ENCODE measurements around the gene NSG2. TPM values are rescaled to one million over a fixed set of nuclear protein-coding genes. Genes with fewer than 3 reads are reported as not detected.

Gene NSG2
- total and polyA plus RNA-seq, 2 of the 4 experiments (the other 2 are of a cell fraction) = not detected

DNA sequence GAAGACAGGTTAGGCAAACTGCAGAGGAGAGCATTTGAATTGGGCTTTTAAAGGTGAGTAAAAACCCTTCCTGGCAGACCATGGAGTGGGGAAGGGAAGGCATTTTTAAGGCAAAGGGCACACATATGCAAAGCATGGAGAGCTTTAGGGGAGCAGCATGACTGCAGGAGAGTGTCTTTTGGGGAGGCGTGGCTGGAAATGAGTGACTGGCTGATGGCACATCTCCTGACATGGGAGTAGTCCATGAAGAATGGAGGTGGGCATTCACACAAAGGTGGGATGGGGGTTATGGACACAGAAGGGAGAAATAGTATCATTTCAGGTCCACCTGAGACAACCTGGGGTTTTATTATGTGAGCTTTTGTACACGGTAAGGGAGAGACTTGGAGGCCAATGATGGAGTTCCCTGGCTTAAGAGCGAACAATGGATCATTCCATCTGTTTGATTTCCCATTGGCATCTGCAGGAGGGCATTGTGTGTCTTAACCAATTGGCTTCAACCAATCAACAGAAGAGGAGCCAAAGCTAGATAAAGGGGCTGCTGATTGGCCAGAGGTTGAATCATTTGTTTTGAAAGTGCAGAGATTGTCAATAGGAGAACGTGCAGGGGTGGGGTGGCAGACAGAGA is 2.1 kb downstream of the NSG2 start:
- POLR2A ChIA-PET (ENCODE audit: unreplicated experiment) = no interaction called here
- H3K4ac ChIP-seq (ENCODE audit: low read depth, low read length) = no peak overlapping the region

More for the DNA sequence above, 2.1 kb downstream of the NSG2 start:
- DNase-seq (no peak), ATAC-seq (ENCODE audit: low read depth) (no peak)
- no peak overlapping the region for H2BK20ac ChIP-seq (ENCODE audit: low read depth, low read length)
- H3K4me1 ChIP-seq (ENCODE audit: control insufficient read depth, insufficient read depth, low read length) = no peaks in the 10 kb centered on the region
- no peak overlapping the region for H3K4me3 ChIP-seq (ENCODE audit: insufficient read depth, low read depth, low read length)
- no peak overlapping the region for H3K56ac ChIP-seq (ENCODE audit: extremely low read depth, insufficient read depth, low read length)
- intact Hi-C loops (cut with micrococcal nuclease) = no loop called here
- no peak overlapping the region for H4K8ac ChIP-seq (ENCODE audit: low read depth in 2 of 2, low read length in 2 of 2)
- H3K36me3 ChIP-seq (ENCODE audit: control insufficient read depth, insufficient read depth, low read length) = no peaks in the 10 kb centered on the region
- no peaks in the 10 kb centered on the region for H4K20me1 ChIP-seq (ENCODE audit: insufficient read depth, low read length)
- 18% methylated on average over 3 of the region's 4 CpGs; no CpG with 5 or more reads in 1 of the 2 experiments for WGBS, 2 experiments (ENCODE audit: extremely low coverage in 2 of 2, insufficient read length in 1 of 2)
- no peak overlapping the region for H2BK120ac ChIP-seq (ENCODE audit: low read depth, low read length)
- no peaks in the 10 kb centered on the region for H3K9me3 ChIP-seq (ENCODE audit: control insufficient read depth, insufficient read depth, low read length)
- in situ Hi-C loops (cut with MboI; ENCODE audit: low sequenced_read_pairs) = no loop called here
- H2AK9ac ChIP-seq (replicated peaks; ENCODE audit: low read depth, low read length, poor library complexity) = no peak overlapping the region
- no peak overlapping the region for H3K18ac ChIP-seq (ENCODE audit: low read depth, low read length)
- H3K27me3 ChIP-seq (ENCODE audit: control insufficient read depth, insufficient read depth, low read length) = no peaks in the 10 kb centered on the region
- TF ChIP-seq BHLHE40 (IDR thresholded peaks at IDR 0.05; ENCODE audit: low read depth, low read length) = no peak
- H4K91ac ChIP-seq (ENCODE audit: insufficient read depth, low read depth, low read length) = no peak overlapping the region
- H3K4me2 ChIP-seq (ENCODE audit: low read depth, low read length) = no peak overlapping the region
- H4K5ac ChIP-seq (ENCODE audit: low read depth, low read length) = no peak overlapping the region
- H3K27ac ChIP-seq (ENCODE audit: insufficient read depth, low read length) = no peak overlapping the region
- no peak overlapping the region for H2BK5ac ChIP-seq (ENCODE audit: low read depth, low read length, poor library complexity, severe bottlenecking)
- no TSS peak for BruUV-seq (replicated peaks)
- no peak overlapping the region for H2AK5ac ChIP-seq (ENCODE audit: low read depth, low read length)
- dilution Hi-C loops (cut with HindIII; ENCODE audit: low sequenced_read_pairs, unreplicated experiment) = no loop called here
- no peak overlapping the region for H3K9ac ChIP-seq (ENCODE audit: low read depth, low read length)
- no peak overlapping the region for H3K14ac ChIP-seq (replicated peaks; ENCODE audit: low read depth, low read length)
- CTCF ChIA-PET = interaction anchor here (0.6 kb wide), 1 partner anchor 1417 kb away, joined by 3 read pairs; no protein-coding TSS in a partner anchor
- H3K79me1 ChIP-seq (ENCODE audit: low read depth in 1 of 2, low read length in 2 of 2) = no peaks in the 10 kb centered on the region
- no peak overlapping the region for H3K23ac ChIP-seq (ENCODE audit: low read depth, low read length)
- H3K9me1 ChIP-seq (ENCODE audit: insufficient read depth, low read length) = no peaks in the 10 kb centered on the region
- no peak overlapping the region for H2AFZ ChIP-seq (replicated peaks; ENCODE audit: low read length, poor library complexity)
- H2BK15ac ChIP-seq (ENCODE audit: low read depth, low read length) = no peak overlapping the region
